MM.1S (cell line): Measurements from ENCODE around the gene C21orf58.

ENCODE experiments used
- CTCF ChIP-seq: fragments of 300-600 bp; sonication (generic); IDR thresholded peaks from 2 replicates; pipeline ENCODE4 v1.5.1; 2016; ENCODE audit warnings: antibody characterized with exemption, low read length, mixed read lengths
- EZH2 ChIP-seq: fragments of 300-600 bp; sonication (generic); optimal IDR thresholded peaks from 2 replicates; pipeline ENCODE3; 2017; ENCODE audit warnings: low read depth, mild to moderate bottlenecking, antibody characterized with exemption, low read length, mixed read lengths
- EZH2phosphoT487 ChIP-seq: fragments of 300-600 bp; sonication (generic); IDR thresholded peaks from 2 replicates; pipeline ENCODE4 v1.6.1; 2018; ENCODE audit warnings: antibody characterized with exemption, low read length

DNA sequence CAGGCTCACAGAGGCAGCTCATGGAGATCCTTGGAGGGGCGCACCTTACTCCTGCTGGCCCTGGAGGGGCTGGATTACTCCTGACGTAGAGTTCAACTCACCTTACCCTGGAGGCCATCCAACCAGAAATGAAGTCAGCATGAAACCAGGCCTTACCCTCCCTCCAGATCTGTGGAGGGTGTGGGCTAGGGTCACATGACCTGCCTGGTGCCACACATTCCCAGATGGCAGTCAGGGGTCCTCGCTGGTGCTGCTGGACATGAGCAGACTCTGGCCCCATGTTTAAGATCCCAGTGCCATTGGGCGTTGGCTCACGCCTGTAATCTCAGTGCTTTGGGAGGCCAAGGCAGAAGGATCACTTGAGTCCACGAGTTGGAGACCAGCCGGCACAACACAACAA, 4.5 kb downstream of the C21orf58 start:
- no peak for TF ChIP-seq CTCF
- no peak for TF ChIP-seq EZH2phosphoT487
- no peak for TF ChIP-seq EZH2
